PFSK-1 (cell line): ENCODE data around the gene BEND5.

Experiments used
- POLR2AphosphoS5 ChIP-seq: IDR thresholded peaks from 2 replicates; pipeline ENCODE4 v1.6.1; 2012; ENCODE audit warnings: low read depth, mild to moderate bottlenecking, control low read depth, low read length, moderate library complexity
- TAF1 ChIP-seq: IDR thresholded peaks from 2 replicates; pipeline ENCODE4 v1.6.1; 2012; ENCODE audit warnings: low read length, control low read depth, borderline replicate concordance; ENCODE audit not compliant: insufficient read depth

- TF ChIP-seq TAF1 (no peak), POLR2AphosphoS5 (no peak)
Observed at GRCh38 chr1:48738356-48738755, 38.3 kb downstream of the BEND5 start.
